GM12878 (cell line): ENCODE results near the gene SORBS1. TPM values are rescaled to one million over a fixed set of nuclear protein-coding genes. Genes with fewer than 3 reads are reported as not detected.

Source experiments
- ATAC-seq: fragments of 200-7000 bp; cut with Tn5 transposase; 3 replicates; pipeline ENCODE4 v1.9.1; 2020; ENCODE audit warnings: mild to moderate bottlenecking, moderate library complexity
- BruUV-seq: library from RNA; stranded (reverse); fragments of 400-500 nt; replicated peaks from 2 replicates; lab custom pipeline; 2021; lab: Mats Ljungman, UMichigan
- CTCF ChIA-PET: fragments of 300-600 bp; sonication (Branson Sonifier 250); formaldehyde crosslinking; extraction: SDS; loops from one replicate; lab custom pipeline; 2021; ENCODE audit warnings: inconsistent platforms; lab: Yijun Ruan, JAX
- POLR2A ChIA-PET: fragments of 350-600 bp; formaldehyde crosslinking; extraction: SDS; loops from one replicate; lab custom pipeline; 2021; ENCODE audit warnings: inconsistent platforms; lab: Charles Lee
- RAD21 ChIA-PET: fragments of 300-600 bp; sonication (Branson Sonifier 250); formaldehyde crosslinking; loops from one replicate; lab custom pipeline; 2023; ENCODE audit warnings: antibody characterized with exemption; ENCODE audit not compliant: unreplicated experiment; lab: Charles Lee
- SMC1A ChIA-PET: fragments of 300-600 bp; sonication (Branson Sonifier 250); formaldehyde crosslinking; loops from one replicate; lab custom pipeline; 2023; ENCODE audit not compliant: unreplicated experiment, uncharacterized antibody; lab: Charles Lee
- DNase-seq: peaks from one replicate; pipeline ENCODE4 v3.0.0-alpha.2; 2011; ENCODE audit warnings: low read depth, low spot score
- FAIRE-seq: peaks from 3 replicates; lab custom pipeline; 2011; peaks lifted over from hg19 to GRCh38; lab: Jason Lieb, UNC
- H2AFZ ChIP-seq: 2 replicates; pipeline ENCODE4 v1.6.0; 2011; ENCODE audit warnings: low read depth, low read length, control low read depth; ENCODE audit not compliant: control insufficient read depth
- H3K27ac ChIP-seq: 2 replicates; pipeline ENCODE4 v1.5.1; 2011; ENCODE audit warnings: control low read depth; ENCODE audit not compliant: control insufficient read depth, insufficient read depth
- H3K27me3 ChIP-seq, 2 experiments: replicated peaks in 1 of 2; 2 replicates each; pipeline versions ENCODE4 v1.6.0 to v1.6.1; 2011; ENCODE audit warnings: low read length in 1 of 2; ENCODE audit not compliant: control insufficient read depth in 2 of 2, insufficient read depth in 2 of 2
- H3K36me3 ChIP-seq, 2 experiments: 2 replicates each; pipeline ENCODE4 v1.5.1; 2011; ENCODE audit warnings: low read length in 1 of 2; ENCODE audit not compliant: control insufficient read depth in 2 of 2, insufficient read depth in 2 of 2
- H3K4me1 ChIP-seq: 2 replicates; pipeline ENCODE4 v1.6.1; 2011; ENCODE audit warnings: mild to moderate bottlenecking, low read length, moderate library complexity, mixed read lengths; ENCODE audit not compliant: control insufficient read depth, insufficient read depth
- H3K4me2 ChIP-seq: 2 replicates; pipeline ENCODE4 v1.6.0; 2011; ENCODE audit warnings: control low read depth; ENCODE audit not compliant: control insufficient read depth, insufficient read depth
- H3K4me3 ChIP-seq: fragments of 200-600 bp; sonication (generic); 2 replicates; pipeline ENCODE4 v1.5.1; 2016
- H3K79me2 ChIP-seq: 2 replicates; pipeline ENCODE4 v1.6.0; 2011; ENCODE audit warnings: low read length; ENCODE audit not compliant: control insufficient read depth, insufficient read depth
- H3K9ac ChIP-seq: 2 replicates; pipeline ENCODE4 v1.8.0; 2011; ENCODE audit warnings: low read length, control low read depth, mixed read lengths; ENCODE audit not compliant: control insufficient read depth, insufficient read depth
- H3K9me3 ChIP-seq: replicated peaks from 3 replicates; pipeline ENCODE4 v1.5.1; 2011; ENCODE audit warnings: mild to moderate bottlenecking, low read length; ENCODE audit not compliant: control insufficient read depth, insufficient read depth
- H4K20me1 ChIP-seq: 2 replicates; pipeline ENCODE4 v1.6.0; 2011; ENCODE audit not compliant: control insufficient read depth, insufficient read depth
- BHLHE40 ChIP-seq, 2 experiments: fragments of 450-650 bp in 1 of 2; IDR thresholded peaks; 2 replicates each; pipeline ENCODE4 v1.6.1; 2011 to 2017; ENCODE audit warnings: low read depth in 2 of 2, borderline replicate concordance in 1 of 2, improper control_type of control experiment in 1 of 2, low read length in 1 of 2, mild to moderate bottlenecking in 1 of 2
- BRCA1 ChIP-seq: IDR thresholded peaks from 2 replicates; pipeline ENCODE4 v1.6.1; 2011; ENCODE audit warnings: low read depth, low read length, improper control_type of control experiment
- CEBPZ ChIP-seq: fragments of 150-350 bp; IDR thresholded peaks from 2 replicates; pipeline ENCODE4 v1.6.1; 2016; ENCODE audit warnings: low read depth, low read length
- ESRRA ChIP-seq: IDR thresholded peaks from 2 replicates; pipeline ENCODE4 v1.6.1; 2012; ENCODE audit warnings: mild to moderate bottlenecking, low read length, improper control_type of control experiment
- EZH2 ChIP-seq: IDR thresholded peaks from 2 replicates; pipeline ENCODE4 v1.6.1; 2012; ENCODE audit warnings: low read depth, mild to moderate bottlenecking, control low read depth, inconsistent platforms, low read length, borderline replicate concordance; ENCODE audit not compliant: control insufficient read depth
- GATAD2B ChIP-seq: fragments of 450-650 bp; conservative IDR thresholded peaks from 2 replicates; pipeline ENCODE4 v1.6.1; 2017; ENCODE audit warnings: low read depth, mild to moderate bottlenecking, moderate library complexity
- KLF5 ChIP-seq: fragments of 450-650 bp; IDR thresholded peaks from 2 replicates; pipeline ENCODE4 v1.6.1; 2014; ENCODE audit warnings: mild to moderate bottlenecking; ENCODE audit not compliant: partially characterized antibody
- MEF2B ChIP-seq: fragments of 450-650 bp; IDR thresholded peaks from 2 replicates; pipeline ENCODE4 v1.6.1; 2018; ENCODE audit warnings: mild to moderate bottlenecking, moderate library complexity; ENCODE audit not compliant: partially characterized antibody, poor library complexity, severe bottlenecking
- NFIC ChIP-seq: IDR thresholded peaks from 2 replicates; pipeline ENCODE4 v1.6.1; 2012; ENCODE audit warnings: low read depth, mild to moderate bottlenecking, inconsistent platforms, low read length, moderate library complexity
- NFYB ChIP-seq: IDR thresholded peaks from 2 replicates; pipeline ENCODE4 v1.6.1; 2011; ENCODE audit warnings: low read depth, mild to moderate bottlenecking, low read length, improper control_type of control experiment, moderate library complexity; ENCODE audit not compliant: insufficient read depth
- POLR2A ChIP-seq: IDR thresholded peaks from 2 replicates; pipeline ENCODE4 v1.6.1; 2011; ENCODE audit warnings: low read depth, mild to moderate bottlenecking, low read length
- RFX5 ChIP-seq: IDR thresholded peaks from 2 replicates; pipeline ENCODE4 v1.6.1; 2011; ENCODE audit warnings: low read depth, low read length, improper control_type of control experiment
- TCF7 ChIP-seq: IDR thresholded peaks from 2 replicates; pipeline ENCODE4 v1.6.1; 2014; ENCODE audit warnings: antibody characterized with exemption, borderline replicate concordance
- ZNF24 ChIP-seq: fragments of 450-650 bp; IDR thresholded peaks from 2 replicates; pipeline ENCODE4 v1.6.1; 2017; ENCODE audit warnings: antibody characterized with exemption, mild to moderate bottlenecking
- ZNF384 ChIP-seq: IDR thresholded peaks from 2 replicates; pipeline ENCODE4 v1.6.1; 2012; ENCODE audit warnings: low read depth, mild to moderate bottlenecking, low read length, improper control_type of control experiment, borderline replicate concordance
- WGBS: methylation state at CpG from one replicate; pipeline ENCODE4 v1.1.6; 2016; ENCODE audit warnings: low lambda C conversion rate; ENCODE audit not compliant: insufficient replicate concordance, insufficient coverage; ENCODE audit errors: missing lambda C conversion rate; 5-methylcytosine and 5-hydroxymethylcytosine counted together
- in situ Hi-C: fragments of 300-500 bp; cut with MboI; formaldehyde crosslinking; loops from 9 replicates; pipeline ENCODE4 v1.14.3; 2018; ENCODE audit warnings: mixed read lengths
- intact Hi-C: fragments of 100-400 bp; cut with micrococcal nuclease; formaldehyde crosslinking; loops from one replicate; pipeline ENCODE4 v1.14.2; 2022; ENCODE audit not compliant: unreplicated experiment
- polyA plus RNA-seq, 11 experiments: library from polyadenylated mRNA; depleted of rRNA in 4 of 11; unstranded in 6 of 11; stranded (reverse) in 5 of 11; fragments of >200 nt; fragmentation: Nextera tagmentation in 4 of 11; fragmentation: Illumina TruSeq in 1 of 11; extraction: Ambion mirVana in 4 of 11; extraction: Trizol in 1 of 11; gene quantifications; 1 replicate in 1 of 11; 2 replicates in 10 of 11; pipeline versions ENCODE4 v1.2.1 to v1.2.3, GENCODE V29; 2011 to 2016; ENCODE audit warnings: inconsistent platforms in 2 of 11, missing spikeins in 2 of 11, low read depth in 1 of 11
- total RNA-seq, 4 experiments: library from RNA; depleted of rRNA in 3 of 4; stranded (reverse); fragments of >200 nt in 3 of 4; fragmentation: Illumina TruSeq in 1 of 4; extraction: Trizol in 1 of 4; gene quantifications; 2 replicates each; pipeline versions ENCODE4 v1.2.1 to v1.2.3, GENCODE V29; 2013 to 2021
- TF ChIP-seq, protein P1 (sequence below): IDR thresholded peaks from 2 replicates; pipeline ENCODE4 v1.6.1; 2011; ENCODE audit warnings: mild to moderate bottlenecking, low read depth, low read length, moderate library complexity; ENCODE audit not compliant: insufficient replicate concordance
- TF ChIP-seq, protein P2 (sequence below): IDR thresholded peaks from 2 replicates; pipeline ENCODE4 v1.6.1; 2011; ENCODE audit warnings: borderline replicate concordance, low read depth, mild to moderate bottlenecking, moderate library complexity, mixed read lengths, low read length; ENCODE audit not compliant: insufficient read depth; ENCODE audit errors: extremely low read length

SORBS1 gene
- total and polyA plus RNA-seq, 10 of the 15 experiments (the other 5 are each of a cell fraction or from before 2014, with no cell fraction given), result 0.13 to 0.75 (median 0.39) TPM

GRCh38 chr10:95391164-95391563 is 170.0 kb downstream of the SORBS1 start (continued):
- TF ChIP-seq, protein P1, sequence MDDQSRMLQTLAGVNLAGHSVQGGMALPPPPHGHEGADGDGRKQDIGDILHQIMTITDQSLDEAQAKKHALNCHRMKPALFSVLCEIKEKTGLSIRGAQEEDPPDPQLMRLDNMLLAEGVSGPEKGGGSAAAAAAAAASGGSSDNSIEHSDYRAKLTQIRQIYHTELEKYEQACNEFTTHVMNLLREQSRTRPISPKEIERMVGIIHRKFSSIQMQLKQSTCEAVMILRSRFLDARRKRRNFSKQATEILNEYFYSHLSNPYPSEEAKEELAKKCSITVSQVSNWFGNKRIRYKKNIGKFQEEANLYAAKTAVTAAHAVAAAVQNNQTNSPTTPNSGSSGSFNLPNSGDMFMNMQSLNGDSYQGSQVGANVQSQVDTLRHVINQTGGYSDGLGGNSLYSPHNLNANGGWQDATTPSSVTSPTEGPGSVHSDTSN, result no peak
- TF ChIP-seq POLR2A, result no peak
- TF ChIP-seq GATAD2B, result no peak
- TF ChIP-seq ZNF24, result no peak
- no peak for TF ChIP-seq KLF5
- no peak for TF ChIP-seq EZH2
- no peak for TF ChIP-seq ESRRA
- peak; percentile 38; the same call in 1 of the 2 replicates for TF ChIP-seq NFIC
- TF ChIP-seq, all 136 proteins: peak for 9

DNA sequence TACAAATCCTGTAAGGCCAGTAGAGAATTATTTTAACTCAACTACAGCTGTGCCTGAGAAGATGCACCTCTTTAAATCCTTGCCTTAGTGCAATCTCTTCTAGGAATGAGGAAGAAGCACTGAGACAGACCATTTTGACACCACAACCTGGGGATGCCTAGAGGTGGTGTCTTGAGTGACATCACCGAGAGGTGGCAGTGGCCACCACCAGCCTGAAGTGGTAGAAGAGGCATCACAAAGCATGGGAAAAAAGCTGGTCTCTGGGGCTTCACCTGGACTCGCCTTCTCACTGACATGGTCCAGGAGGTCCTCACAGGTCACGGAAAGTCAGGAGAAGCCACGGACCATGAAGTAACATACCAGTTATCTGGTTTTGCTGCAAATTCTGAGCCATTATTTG is 171.2 kb downstream of the SORBS1 start:
- in situ Hi-C loops, result no loop called here
- no peak overlapping the region for H3K27ac ChIP-seq
- H3K4me3 ChIP-seq, result no peak overlapping the region
- ChIA-PET SMC1A (interaction anchor here (0.7 to 13.6 kb wide), 3 partner anchors 9 to 55 kb away, joined by 3 to 153 read pairs (median 9); no protein-coding TSS in a partner anchor), RAD21 (interaction anchor here (1.2 to 8.0 kb wide), 3 partner anchors 14 to 143 kb away, joined by 3 to 67 read pairs (median 3); no protein-coding TSS in a partner anchor), POLR2A (interaction anchor here (1.1 to 3.4 kb wide), 3 partner anchors 10 to 15 kb away, joined by 3 to 13 read pairs (median 3); no protein-coding TSS in a partner anchor), CTCF (interaction anchor here (0.5 to 5.2 kb wide), 5 partner anchors 14 to 212 kb away, joined by 3 to 100 read pairs (median 4); no protein-coding TSS in a partner anchor)
- H2AFZ ChIP-seq, result no peak overlapping the region
- H3K9me3 ChIP-seq, result no peaks in the 10 kb centered on the region
- H4K20me1 ChIP-seq, result no peaks in the 10 kb centered on the region
- no TSS peak for BruUV-seq
- H3K4me1 ChIP-seq, result peaks cover 50% of the 10 kb centered on the region
- no peak overlapping the region for H3K9ac ChIP-seq
- no peak overlapping the region for H3K4me2 ChIP-seq
- ATAC-seq (peak; percentile 24; the same call in 2 of the 3 replicates), DNase-seq (no peak), FAIRE-seq (no peak)
- no peaks in the 10 kb centered on the region for H3K36me3 ChIP-seq
- 66% methylated on average over 4 of the region's 4 CpGs for WGBS
- no peaks in the 10 kb centered on the region for H3K27me3 ChIP-seq
- no peaks in the 10 kb centered on the region for H3K79me2 ChIP-seq
- intact Hi-C loops, result no loop called here
- TF ChIP-seq ZNF384, result no peak
- TF ChIP-seq TCF7, result no peak
- no peak for TF ChIP-seq RFX5
- TF ChIP-seq, protein P2, sequence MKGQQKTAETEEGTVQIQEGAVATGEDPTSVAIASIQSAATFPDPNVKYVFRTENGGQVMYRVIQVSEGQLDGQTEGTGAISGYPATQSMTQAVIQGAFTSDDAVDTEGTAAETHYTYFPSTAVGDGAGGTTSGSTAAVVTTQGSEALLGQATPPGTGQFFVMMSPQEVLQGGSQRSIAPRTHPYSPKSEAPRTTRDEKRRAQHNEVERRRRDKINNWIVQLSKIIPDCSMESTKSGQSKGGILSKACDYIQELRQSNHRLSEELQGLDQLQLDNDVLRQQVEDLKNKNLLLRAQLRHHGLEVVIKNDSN, result no peak
- no peak for TF ChIP-seq BRCA1
- no peak for TF ChIP-seq CEBPZ
- TF ChIP-seq MEF2B, result no peak
- no peak for TF ChIP-seq NFYB
- no peak for TF ChIP-seq BHLHE40 (IDR thresholded peaks at IDR 0.05; ENCODE audit: borderline replicate concordance in 1 of 2, low read depth in 2 of 2, low read length in 1 of 2)
